IPS-20b (cell line): ENCODE results near the gene PPP4R4.
"Not testable (repeated sequence)": the region's sequence is repeated elsewhere in the genome, so short reads cannot be mapped to it uniquely, and the experiment has no call there.

ENCODE experiments used
- H3K27ac ChIP-seq: one replicate; pipeline ENCODE4 v1.5.1; 2013; ENCODE audit warnings: low read length
- H3K27me3 ChIP-seq: 2 replicates; pipeline ENCODE4 v1.6.1; 2013; ENCODE audit warnings: mild to moderate bottlenecking, low read length, inconsistent platforms; ENCODE audit not compliant: insufficient read depth
- H3K36me3 ChIP-seq: 2 replicates; pipeline ENCODE4 v1.6.1; 2013; ENCODE audit warnings: low read depth, mild to moderate bottlenecking, inconsistent platforms, low read length, moderate library complexity; ENCODE audit not compliant: insufficient read depth
- H3K4me1 ChIP-seq: 2 replicates; pipeline ENCODE4 v1.6.1; 2013; ENCODE audit warnings: mild to moderate bottlenecking, control low read depth, inconsistent platforms, low read length, moderate library complexity; ENCODE audit not compliant: insufficient read depth
- H3K4me3 ChIP-seq: 2 replicates; pipeline ENCODE4 v1.5.1; 2013; ENCODE audit warnings: mild to moderate bottlenecking, low read length, inconsistent platforms
- H3K9ac ChIP-seq: 2 replicates; pipeline ENCODE4 v1.6.1; 2013; ENCODE audit warnings: low read depth, mild to moderate bottlenecking, inconsistent platforms, low read length, moderate library complexity
- H3K9me3 ChIP-seq: 2 replicates; pipeline ENCODE4 v1.6.1; 2013; ENCODE audit warnings: mild to moderate bottlenecking, low read depth, low read length, inconsistent platforms; ENCODE audit not compliant: insufficient read depth

The PPP4R4 gene

DNA sequence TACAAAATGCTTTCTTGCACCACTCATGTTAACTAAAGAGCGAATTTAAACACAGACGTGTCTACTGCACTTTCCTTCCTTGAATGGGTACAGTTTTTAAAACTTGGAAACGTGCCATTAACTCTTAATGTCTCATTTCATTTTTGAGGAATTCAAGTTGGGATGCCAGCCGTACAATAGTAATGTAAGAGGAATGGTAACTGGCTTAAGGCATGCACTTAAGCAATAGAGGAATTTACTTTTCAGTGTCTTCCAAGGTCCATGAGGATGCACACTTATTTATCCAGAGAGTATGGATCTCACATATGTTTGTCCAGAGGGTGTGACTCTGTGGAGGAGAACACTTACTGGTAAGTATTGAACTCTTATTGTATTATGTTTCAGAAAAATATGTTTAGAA, 52.9 kb downstream of the PPP4R4 start:
- Histone ChIP-seq H3K4me1 (no peaks in the 10 kb centered on the region), H3K27me3 (no peaks in the 10 kb centered on the region), H3K4me3 (no peak overlapping the region), H3K9me3 (no peaks in the 10 kb centered on the region), H3K9ac (no peak overlapping the region), H3K36me3 (no peaks in the 10 kb centered on the region), H3K27ac (no peak overlapping the region)

DNA sequence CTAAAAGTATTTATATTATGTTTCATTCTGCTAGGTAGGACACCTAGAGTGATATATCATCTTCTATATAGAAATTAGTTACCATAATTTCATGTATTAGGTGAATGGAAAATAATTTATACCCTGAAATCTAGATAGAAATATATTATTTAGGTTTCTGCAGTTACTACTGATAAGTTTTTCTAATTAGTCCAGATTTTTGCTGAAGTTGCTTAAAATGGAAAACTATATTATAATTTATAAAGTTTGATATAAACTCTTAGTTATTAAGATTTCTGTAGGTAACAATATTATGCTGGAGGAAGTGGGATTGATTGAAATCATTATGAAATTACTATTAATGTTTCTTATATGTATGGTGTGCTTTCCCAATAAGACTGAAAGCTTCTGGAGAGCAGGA, 62.9 kb downstream of the PPP4R4 start:
- peaks cover 13% of the 10 kb centered on the region; the same call in 1 of the 2 replicates for H3K36me3 ChIP-seq

GRCh38 chr14:94237983-94238382, 63.9 kb downstream of the PPP4R4 start:
- H3K4me3 ChIP-seq, result no peak overlapping the region
- no peak overlapping the region for H3K27ac ChIP-seq
- no peaks in the 10 kb centered on the region for H3K4me1 ChIP-seq
- H3K36me3 ChIP-seq, result peaks cover 13% of the 10 kb centered on the region; the same call in 1 of the 2 replicates
- no peaks in the 10 kb centered on the region for H3K9me3 ChIP-seq
- H3K27me3 ChIP-seq, result no peaks in the 10 kb centered on the region
- H3K9ac ChIP-seq, result no peak overlapping the region

More for the DNA sequence above, 62.9 kb downstream of the PPP4R4 start:
- H3K9me3 ChIP-seq, result no peaks in the 10 kb centered on the region
- no peak overlapping the region for H3K9ac ChIP-seq
- no peak overlapping the region for H3K27ac ChIP-seq
- H3K4me3 ChIP-seq, result no peak overlapping the region
- no peaks in the 10 kb centered on the region for H3K27me3 ChIP-seq
- H3K4me1 ChIP-seq, result no peaks in the 10 kb centered on the region

GRCh38 chr14:94239406-94239805, 65.3 kb downstream of the PPP4R4 start:
- Histone ChIP-seq H3K27ac (no peak overlapping the region), H3K4me1 (no peaks in the 10 kb centered on the region), H3K9me3 (no peaks in the 10 kb centered on the region), H3K27me3 (no peaks in the 10 kb centered on the region), H3K9ac (no peak overlapping the region), H3K36me3 (peaks cover 13% of the 10 kb centered on the region; the same call in 1 of the 2 replicates), H3K4me3 (no peak overlapping the region)

- no peaks in the 10 kb centered on the region for H3K27me3 ChIP-seq
- no peaks in the 10 kb centered on the region for H3K4me1 ChIP-seq
- no peak overlapping the region for H3K9ac ChIP-seq
- no peak overlapping the region for H3K4me3 ChIP-seq
- H3K27ac ChIP-seq, result no peak overlapping the region
- peaks cover 22% of the 10 kb centered on the region; the same call in 1 of the 2 replicates for H3K36me3 ChIP-seq
- H3K9me3 ChIP-seq, result no peaks in the 10 kb centered on the region
These were observed 70.1 kb downstream of the PPP4R4 start for GRCh38 chr14:94244182-94244581.

- H3K27ac ChIP-seq, H3K4me1 ChIP-seq, H3K9ac ChIP-seq, H3K27me3 ChIP-seq, H3K4me3 ChIP-seq, H3K9me3 ChIP-seq: not testable (repeated sequence)
- peaks cover 13% of the 10 kb centered on the region for H3K36me3 ChIP-seq
These were observed 90.1 kb downstream of the PPP4R4 start for GRCh38 chr14:94264195-94264594.

GRCh38 chr14:94267352-94267751, 93.2 kb downstream of the PPP4R4 start:
- Histone ChIP-seq H3K36me3 (peaks cover 6% of the 10 kb centered on the region; the same call in 1 of the 2 replicates), H3K4me3 (no peak overlapping the region), H3K9me3 (no peaks in the 10 kb centered on the region; the same call in 1 of the 2 replicates), H3K27ac (no peak overlapping the region), H3K9ac (no peak overlapping the region), H3K4me1 (no peaks in the 10 kb centered on the region), H3K27me3 (no peaks in the 10 kb centered on the region)

- not testable (repeated sequence) for H3K9ac ChIP-seq, H3K36me3 ChIP-seq, H3K4me3 ChIP-seq, H3K27ac ChIP-seq, H3K27me3 ChIP-seq, H3K9me3 ChIP-seq, H3K4me1 ChIP-seq
These were observed 94.5 kb downstream of the PPP4R4 start for GRCh38 chr14:94268582-94268981.

- Histone ChIP-seq H3K9ac (no peak overlapping the region), H3K4me1 (no peaks in the 10 kb centered on the region), H3K27me3 (no peaks in the 10 kb centered on the region), H3K9me3 (no peaks in the 10 kb centered on the region), H3K36me3 (no peaks in the 10 kb centered on the region; the same call in 1 of the 2 replicates), H3K4me3 (no peak overlapping the region), H3K27ac (no peak overlapping the region)
These were observed 95.0 kb downstream of the PPP4R4 start for GRCh38 chr14:94269156-94269555.

- H3K4me1 ChIP-seq, H3K27ac ChIP-seq: not testable (repeated sequence)
These were observed 102.9 kb downstream of the PPP4R4 start for GRCh38 chr14:94276898-94277561.

DNA sequence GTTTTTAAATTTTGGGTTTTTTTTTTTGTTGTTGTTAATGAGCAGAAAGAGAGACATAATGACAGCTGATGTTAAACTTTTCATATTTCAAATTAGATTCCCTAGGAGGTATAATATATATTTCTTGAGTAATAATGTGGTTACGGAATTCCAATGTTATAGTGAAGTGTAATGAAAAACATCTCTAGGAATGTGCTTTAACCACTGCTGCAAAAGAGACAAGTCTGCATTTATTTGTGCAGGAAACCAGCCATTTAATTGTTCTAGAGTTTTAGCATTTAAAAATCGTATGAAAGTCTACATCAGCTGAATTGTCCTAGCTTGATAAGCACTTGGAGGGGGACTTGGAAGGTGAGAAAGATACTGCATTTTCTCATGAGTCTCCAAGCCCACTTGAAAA, 104.6 kb downstream of the PPP4R4 start:
- Histone ChIP-seq H3K9me3 (no peaks in the 10 kb centered on the region), H3K9ac (no peak overlapping the region)

More at GRCh38 chr14:94276898-94277561, 102.9 kb downstream of the PPP4R4 start:
- not testable (repeated sequence) for H3K27me3 ChIP-seq, H3K9me3 ChIP-seq, H3K4me3 ChIP-seq, H3K9ac ChIP-seq, H3K36me3 ChIP-seq

GRCh38 chr14:94282991-94283723, 109.0 kb downstream of the PPP4R4 start:
- Histone ChIP-seq H3K4me1 (no peaks in the 10 kb centered on the region), H3K9me3 (no peaks in the 10 kb centered on the region), H3K27ac (no peak overlapping the region), H3K4me3 (no peak overlapping the region), H3K27me3 (no peaks in the 10 kb centered on the region), H3K9ac (no peak overlapping the region), H3K36me3 (no peaks in the 10 kb centered on the region)

More for the DNA sequence above, 104.6 kb downstream of the PPP4R4 start:
- H3K27me3 ChIP-seq, result no peaks in the 10 kb centered on the region
- no peak overlapping the region for H3K27ac ChIP-seq
- no peaks in the 10 kb centered on the region for H3K4me1 ChIP-seq
- H3K36me3 ChIP-seq, result no peaks in the 10 kb centered on the region
- no peak overlapping the region for H3K4me3 ChIP-seq
